ENCODE data around the gene PLEKHF1. TPM values are rescaled to one million over a fixed set of nuclear protein-coding genes. Genes with fewer than 3 reads are reported as not detected.

Gene PLEKHF1
- total RNA-seq, 1 donor from 2014 or later: 0.96 TPM

DNA sequence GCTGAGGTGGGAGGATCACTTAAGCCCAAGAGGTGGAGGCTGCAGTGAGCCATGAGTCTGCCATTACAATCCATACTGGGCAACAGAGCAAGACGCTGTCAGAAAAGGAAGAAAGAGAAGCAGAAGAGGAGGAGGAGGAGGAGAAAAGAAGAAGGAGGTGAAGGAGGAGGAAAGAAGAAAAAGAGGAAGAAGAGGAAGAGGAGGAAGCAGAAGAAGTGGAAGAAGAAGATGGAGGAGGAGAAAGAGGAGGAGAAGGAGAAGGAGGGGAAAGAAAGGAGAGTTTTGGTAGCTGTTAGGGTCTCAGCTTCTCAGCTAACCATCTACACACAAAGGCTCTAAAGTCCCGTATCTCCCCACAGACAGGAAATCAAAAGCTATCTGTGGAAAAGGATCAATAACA is 23.7 kb upstream of the PLEKHF1 start:
- Mint-ChIP-seq H3K4me1 (ENCODE audit: low read depth, unreplicated experiment) (no peaks in the 10 kb centered on the region), H3K9me3 (ENCODE audit: unreplicated experiment) (peaks cover 2% of the 10 kb centered on the region), H3K4me3 (ENCODE audit: unreplicated experiment) (no peak overlapping the region), H3K27ac (ENCODE audit: unreplicated experiment) (no peak overlapping the region), H3K36me3 (ENCODE audit: unreplicated experiment) (no peaks in the 10 kb centered on the region), H3K27me3 (ENCODE audit: unreplicated experiment) (peaks cover 1% of the 10 kb centered on the region)
- TF ChIP-seq, protein P1, sequence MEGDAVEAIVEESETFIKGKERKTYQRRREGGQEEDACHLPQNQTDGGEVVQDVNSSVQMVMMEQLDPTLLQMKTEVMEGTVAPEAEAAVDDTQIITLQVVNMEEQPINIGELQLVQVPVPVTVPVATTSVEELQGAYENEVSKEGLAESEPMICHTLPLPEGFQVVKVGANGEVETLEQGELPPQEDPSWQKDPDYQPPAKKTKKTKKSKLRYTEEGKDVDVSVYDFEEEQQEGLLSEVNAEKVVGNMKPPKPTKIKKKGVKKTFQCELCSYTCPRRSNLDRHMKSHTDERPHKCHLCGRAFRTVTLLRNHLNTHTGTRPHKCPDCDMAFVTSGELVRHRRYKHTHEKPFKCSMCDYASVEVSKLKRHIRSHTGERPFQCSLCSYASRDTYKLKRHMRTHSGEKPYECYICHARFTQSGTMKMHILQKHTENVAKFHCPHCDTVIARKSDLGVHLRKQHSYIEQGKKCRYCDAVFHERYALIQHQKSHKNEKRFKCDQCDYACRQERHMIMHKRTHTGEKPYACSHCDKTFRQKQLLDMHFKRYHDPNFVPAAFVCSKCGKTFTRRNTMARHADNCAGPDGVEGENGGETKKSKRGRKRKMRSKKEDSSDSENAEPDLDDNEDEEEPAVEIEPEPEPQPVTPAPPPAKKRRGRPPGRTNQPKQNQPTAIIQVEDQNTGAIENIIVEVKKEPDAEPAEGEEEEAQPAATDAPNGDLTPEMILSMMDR (IDR thresholded peaks at IDR 0.05; ENCODE audit: partially characterized antibody, unreplicated experiment): no peak
- DNase-seq: no peak

DNA sequence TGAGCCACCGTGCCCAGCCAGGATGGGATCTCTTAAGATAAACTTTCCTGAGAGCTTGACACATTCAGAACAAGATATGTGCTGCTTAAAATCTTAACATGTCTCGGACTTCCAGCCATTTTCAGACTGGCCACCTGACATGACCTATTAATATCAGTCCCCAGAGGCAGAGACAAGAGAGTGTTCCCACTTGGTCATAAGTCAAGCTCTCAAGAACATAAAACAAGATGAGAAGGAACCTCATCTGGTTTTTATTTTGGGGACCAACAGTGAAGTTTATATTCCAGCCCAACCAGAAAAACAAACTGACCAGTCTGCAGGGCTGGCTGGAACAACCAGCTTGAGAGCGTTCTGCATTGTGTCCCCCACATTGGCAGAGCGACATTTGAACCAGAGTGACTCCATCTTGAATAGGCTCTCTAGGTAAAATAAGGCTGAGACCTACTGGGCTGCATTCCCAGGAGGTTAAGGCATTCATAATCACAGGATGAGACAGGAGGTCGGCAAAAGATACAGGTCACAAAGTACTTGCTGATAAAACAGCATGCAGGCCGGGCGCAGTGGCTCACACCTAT is 21.8 kb upstream of the PLEKHF1 start:
- Mint-ChIP-seq H3K27me3 (ENCODE audit: unreplicated experiment) (peaks cover 2% of the 10 kb centered on the region), H3K9me3 (ENCODE audit: unreplicated experiment) (peaks cover 2% of the 10 kb centered on the region), H3K4me3 (ENCODE audit: unreplicated experiment) (no peak overlapping the region), H3K4me1 (ENCODE audit: low read depth, unreplicated experiment) (no peaks in the 10 kb centered on the region), H3K36me3 (ENCODE audit: unreplicated experiment) (no peaks in the 10 kb centered on the region), H3K27ac (ENCODE audit: unreplicated experiment) (no peak overlapping the region)
- TF ChIP-seq, protein P1 (IDR thresholded peaks at IDR 0.05; ENCODE audit: partially characterized antibody, unreplicated experiment): no peak
- no peak for DNase-seq

DNA sequence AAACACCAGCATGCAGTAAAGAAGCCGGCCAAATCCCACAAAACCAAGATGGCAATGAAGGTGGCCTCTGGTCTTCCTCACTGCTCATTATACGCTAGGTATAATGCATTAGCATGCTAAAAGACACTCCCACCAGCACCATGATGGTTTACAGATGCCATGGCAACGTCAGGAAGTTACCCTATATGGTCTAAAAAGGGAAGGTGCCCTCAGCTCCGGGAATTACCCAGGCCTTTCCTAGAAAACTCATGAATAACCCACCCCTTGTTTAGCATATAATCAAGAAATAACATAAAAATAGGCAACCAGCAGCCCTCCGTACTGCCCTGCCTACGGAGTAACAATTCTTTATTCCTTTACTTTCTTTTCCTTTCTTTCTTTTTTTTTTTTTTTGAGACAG is 21.1 kb upstream of the PLEKHF1 start:
- no peaks in the 10 kb centered on the region for H3K4me1 Mint-ChIP-seq (ENCODE audit: low read depth, unreplicated experiment)
- no peak overlapping the region for H3K4me3 Mint-ChIP-seq (ENCODE audit: unreplicated experiment)
- no peaks in the 10 kb centered on the region for H3K36me3 Mint-ChIP-seq (ENCODE audit: unreplicated experiment)
- H3K9me3 Mint-ChIP-seq (ENCODE audit: unreplicated experiment): peaks cover 1% of the 10 kb centered on the region
- no peak for DNase-seq
- TF ChIP-seq, protein P1 (IDR thresholded peaks at IDR 0.05; ENCODE audit: partially characterized antibody, unreplicated experiment): no peak
- peaks cover 2% of the 10 kb centered on the region for H3K27me3 Mint-ChIP-seq (ENCODE audit: unreplicated experiment)
- no peak overlapping the region for H3K27ac Mint-ChIP-seq (ENCODE audit: unreplicated experiment)

DNA sequence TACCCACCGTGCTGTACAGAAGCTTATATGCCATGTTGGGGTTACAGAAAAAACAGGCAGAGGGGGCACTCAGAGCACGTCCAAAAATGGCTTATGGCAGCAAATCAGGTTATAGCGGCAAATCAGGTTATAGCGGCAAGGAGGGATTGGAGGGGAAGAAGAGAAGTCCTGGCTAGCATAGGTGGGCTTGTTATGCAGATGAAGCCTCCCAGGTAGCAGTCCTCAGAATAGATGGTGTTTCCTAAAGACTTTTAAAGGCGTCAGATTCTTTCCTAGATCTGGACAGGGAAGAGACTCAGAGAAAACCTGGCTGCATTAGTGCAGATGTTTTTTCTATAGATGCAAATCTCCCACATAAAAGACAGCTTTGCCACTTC is 19.8 kb upstream of the PLEKHF1 start:
- Mint-ChIP-seq H3K27ac (ENCODE audit: unreplicated experiment) (no peak overlapping the region), H3K27me3 (ENCODE audit: unreplicated experiment) (peaks cover 2% of the 10 kb centered on the region), H3K4me1 (ENCODE audit: low read depth, unreplicated experiment) (no peaks in the 10 kb centered on the region), H3K9me3 (ENCODE audit: unreplicated experiment) (no peaks in the 10 kb centered on the region), H3K4me3 (ENCODE audit: unreplicated experiment) (no peak overlapping the region), H3K36me3 (ENCODE audit: unreplicated experiment) (no peaks in the 10 kb centered on the region)
- DNase-seq: no peak
- TF ChIP-seq, protein P1 (IDR thresholded peaks at IDR 0.05; ENCODE audit: partially characterized antibody, unreplicated experiment): no peak

DNA sequence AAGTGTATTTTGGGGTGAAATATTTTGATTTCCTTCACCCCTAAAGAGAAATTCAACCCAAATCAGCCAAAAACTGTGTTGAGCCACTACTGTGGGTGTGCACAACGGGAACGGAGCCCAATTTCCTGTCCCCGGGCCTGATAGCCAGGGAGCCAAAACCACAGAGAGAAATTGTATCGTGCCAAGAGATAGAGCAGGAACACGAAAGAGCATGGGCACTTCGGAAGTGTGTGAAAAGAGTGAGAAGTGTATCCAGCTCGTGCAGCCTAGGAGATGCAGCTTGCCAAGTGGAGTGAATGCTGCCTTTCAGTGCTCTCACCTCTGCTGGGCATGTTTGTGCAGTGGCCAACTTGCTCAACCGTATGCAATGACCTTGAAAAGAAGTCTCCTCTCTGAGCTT is 19.4 kb upstream of the PLEKHF1 start:
- H3K9me3 Mint-ChIP-seq (ENCODE audit: unreplicated experiment): no peaks in the 10 kb centered on the region
- H3K27ac Mint-ChIP-seq (ENCODE audit: unreplicated experiment): no peak overlapping the region
- peaks cover 2% of the 10 kb centered on the region for H3K27me3 Mint-ChIP-seq (ENCODE audit: unreplicated experiment)
- no peak for DNase-seq
- no peaks in the 10 kb centered on the region for H3K36me3 Mint-ChIP-seq (ENCODE audit: unreplicated experiment)
- H3K4me3 Mint-ChIP-seq (ENCODE audit: unreplicated experiment): no peak overlapping the region
- no peaks in the 10 kb centered on the region for H3K4me1 Mint-ChIP-seq (ENCODE audit: low read depth, unreplicated experiment)
- TF ChIP-seq, protein P1 (IDR thresholded peaks at IDR 0.05; ENCODE audit: partially characterized antibody, unreplicated experiment): no peak
